Muscle layer of duodenum (tissue), 2 donors: Measurements from ENCODE around the gene AKT2.
"Not testable (repeated sequence)": the region's sequence is repeated elsewhere in the genome, so short reads cannot be mapped to it uniquely, and the experiment has no call there.

ENCODE experiments used
- H3K27ac ChIP-seq: one replicate; pipeline ENCODE4 v1.7.0; 2013; ENCODE audit warnings: mild to moderate bottlenecking, low read length
- H3K27me3 ChIP-seq: one replicate; pipeline ENCODE4 v1.7.0; 2013; ENCODE audit warnings: low read depth, mild to moderate bottlenecking, control low read depth, low read length
- H3K36me3 ChIP-seq, 2 donors: one replicate each; pipeline ENCODE4 v1.7.0; 2013; ENCODE audit warnings: low read length in 2 of 2, control low read depth in 1 of 2, mild to moderate bottlenecking in 1 of 2; ENCODE audit not compliant: insufficient read depth in 2 of 2, control insufficient read depth in 1 of 2
- H3K4me1 ChIP-seq, 2 donors: one replicate each; pipeline ENCODE4 v1.7.0; 2013; ENCODE audit warnings: low read length in 2 of 2, mild to moderate bottlenecking in 2 of 2, control low read depth in 1 of 2, moderate library complexity in 1 of 2; ENCODE audit not compliant: insufficient read depth in 2 of 2, control insufficient read depth in 1 of 2
- H3K4me3 ChIP-seq, 2 donors: one replicate each; pipeline ENCODE4 v1.7.0; 2013; ENCODE audit warnings: low read length in 2 of 2, low read depth in 1 of 2, mild to moderate bottlenecking in 1 of 2
- H3K9me3 ChIP-seq, 2 donors: one replicate each; pipeline ENCODE4 v1.7.0; 2013; ENCODE audit warnings: low read length in 2 of 2, control low read depth in 1 of 2, mild to moderate bottlenecking in 1 of 2; ENCODE audit not compliant: control insufficient read depth in 1 of 2
- donor health status: healthy.

The AKT2 gene

GRCh38 chr19:40220674-40221073, 64.5 kb downstream of the AKT2 start:
- Histone ChIP-seq H3K4me1 (peaks cover 0 to 11% of the 10 kb centered on the region in 2 donors), H3K27ac (no peak overlapping the region), H3K27me3 (peaks cover 38% of the 10 kb centered on the region), H3K4me3 (no peak overlapping the region), H3K9me3 (no peaks in the 10 kb centered on the region), H3K36me3 (no peaks in the 10 kb centered on the region)

DNA sequence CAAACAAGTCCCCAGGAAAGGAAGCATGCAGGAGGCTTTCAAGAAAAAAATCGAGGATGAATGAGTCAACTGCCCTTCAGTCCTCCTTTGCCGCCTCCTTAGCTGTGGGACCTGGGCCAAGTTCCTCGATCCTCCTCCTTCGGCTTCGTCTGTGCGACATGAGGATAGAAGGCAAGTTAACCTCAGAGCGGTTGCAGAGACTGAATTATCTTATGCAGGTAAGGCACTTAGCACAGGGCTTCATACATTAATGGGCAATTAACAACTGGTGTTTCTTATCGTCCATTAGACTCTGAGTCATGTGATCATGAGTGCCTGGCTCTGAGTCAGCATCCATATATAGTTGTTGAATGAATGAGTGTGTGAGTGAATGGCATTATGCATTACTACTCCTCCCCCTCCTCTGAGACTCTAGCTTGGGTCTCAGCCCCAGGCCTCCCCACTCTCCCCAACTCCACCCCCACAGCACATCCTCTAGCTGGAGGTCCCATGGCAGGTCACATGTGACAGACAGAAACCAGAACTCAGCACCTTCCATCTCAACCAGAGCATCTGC, 65.3 kb downstream of the AKT2 start:
- Histone ChIP-seq H3K36me3 (no peaks in the 10 kb centered on the region), H3K4me1 (peaks cover 0 to 10% of the 10 kb centered on the region in 2 donors), H3K27ac (no peak overlapping the region), H3K27me3 (peaks cover 33% of the 10 kb centered on the region), H3K4me3 (no peak overlapping the region), H3K9me3 (no peaks in the 10 kb centered on the region)

- Histone ChIP-seq H3K4me1 (peaks cover 0 to 10% of the 10 kb centered on the region in 2 donors), H3K27me3 (peaks cover 26% of the 10 kb centered on the region)
- not testable (repeated sequence) for H3K36me3 ChIP-seq, H3K27ac ChIP-seq, H3K9me3 ChIP-seq, H3K4me3 ChIP-seq
Observed at GRCh38 chr19:40219029-40219428, 66.1 kb downstream of the AKT2 start.

- H3K9me3 ChIP-seq = no peaks in the 10 kb centered on the region
- peaks cover 0 to 7% of the 10 kb centered on the region in 2 donors for H3K4me1 ChIP-seq
- H3K36me3 ChIP-seq = no peaks in the 10 kb centered on the region
- H3K27ac ChIP-seq = no peak within 1 kb of the TSS
- peaks cover 25% of the 10 kb centered on the region for H3K27me3 ChIP-seq
- H3K4me3 ChIP-seq = no peak within 1 kb of the TSS
Observed at GRCh38 chr19:40217934-40218890, 66.9 kb downstream of the AKT2 start, which contains the start of gene TTC9B. Gene TTC9B (minus strand): TSS chr19:40218384. CDS start chr19:40218381, 3 bp downstream.

DNA sequence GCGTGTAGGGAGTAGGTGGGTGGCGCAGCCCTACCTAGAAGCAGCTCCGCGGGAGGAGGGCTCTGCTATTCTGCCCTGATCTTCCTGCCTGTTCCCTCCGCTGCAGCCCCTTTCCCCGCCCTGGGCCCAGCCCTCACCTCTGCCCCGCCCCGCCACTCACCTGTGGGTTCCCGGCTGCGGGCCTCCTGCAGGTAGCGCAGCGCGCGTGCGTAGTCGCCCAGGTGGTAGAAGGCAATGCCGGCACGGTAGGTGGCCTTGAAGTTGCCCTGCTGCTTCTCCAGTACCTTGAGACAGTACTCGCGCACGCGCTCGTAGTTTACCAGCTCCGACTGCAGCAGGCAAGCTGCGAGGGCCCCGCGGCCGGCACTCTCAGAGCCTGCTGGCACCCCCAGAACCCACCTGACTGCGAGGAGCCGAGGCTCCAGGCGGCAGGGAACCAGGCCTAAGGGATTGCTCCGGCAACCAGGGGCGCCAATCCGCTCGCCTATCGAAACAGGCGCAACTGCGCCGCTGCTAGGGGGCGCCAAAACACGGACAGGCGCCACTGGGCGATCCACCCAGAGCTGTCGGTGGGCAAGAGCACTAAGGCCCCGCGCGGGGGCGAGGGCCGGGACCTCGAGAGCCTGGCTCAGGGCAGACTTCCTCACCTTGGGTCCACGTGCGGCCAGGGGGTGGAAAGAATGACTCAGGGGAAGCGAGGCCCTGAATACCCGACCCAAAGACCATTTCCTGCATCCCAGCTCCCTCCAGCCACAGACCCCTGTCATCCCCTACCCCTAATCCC, 67.9 kb downstream of the AKT2 start:
- Histone ChIP-seq H3K27me3 (peaks cover 25% of the 10 kb centered on the region), H3K27ac (no peak overlapping the region), H3K9me3 (no peaks in the 10 kb centered on the region), H3K36me3 (peaks cover 0 to 6% of the 10 kb centered on the region in 2 donors), H3K4me1 (peaks cover 0 to 5% of the 10 kb centered on the region in 2 donors), H3K4me3 (no peak overlapping the region)

- peaks cover 0 to 11% of the 10 kb centered on the region in 2 donors for H3K36me3 ChIP-seq
- no peak overlapping the region for H3K27ac ChIP-seq
- H3K4me1 ChIP-seq = peaks cover 0 to 5% of the 10 kb centered on the region in 2 donors
- H3K9me3 ChIP-seq = no peaks in the 10 kb centered on the region
- H3K4me3 ChIP-seq = no peak overlapping the region
- H3K27me3 ChIP-seq = peaks cover 25% of the 10 kb centered on the region
Observed at GRCh38 chr19:40216777-40217026, 68.4 kb downstream of the AKT2 start.

DNA sequence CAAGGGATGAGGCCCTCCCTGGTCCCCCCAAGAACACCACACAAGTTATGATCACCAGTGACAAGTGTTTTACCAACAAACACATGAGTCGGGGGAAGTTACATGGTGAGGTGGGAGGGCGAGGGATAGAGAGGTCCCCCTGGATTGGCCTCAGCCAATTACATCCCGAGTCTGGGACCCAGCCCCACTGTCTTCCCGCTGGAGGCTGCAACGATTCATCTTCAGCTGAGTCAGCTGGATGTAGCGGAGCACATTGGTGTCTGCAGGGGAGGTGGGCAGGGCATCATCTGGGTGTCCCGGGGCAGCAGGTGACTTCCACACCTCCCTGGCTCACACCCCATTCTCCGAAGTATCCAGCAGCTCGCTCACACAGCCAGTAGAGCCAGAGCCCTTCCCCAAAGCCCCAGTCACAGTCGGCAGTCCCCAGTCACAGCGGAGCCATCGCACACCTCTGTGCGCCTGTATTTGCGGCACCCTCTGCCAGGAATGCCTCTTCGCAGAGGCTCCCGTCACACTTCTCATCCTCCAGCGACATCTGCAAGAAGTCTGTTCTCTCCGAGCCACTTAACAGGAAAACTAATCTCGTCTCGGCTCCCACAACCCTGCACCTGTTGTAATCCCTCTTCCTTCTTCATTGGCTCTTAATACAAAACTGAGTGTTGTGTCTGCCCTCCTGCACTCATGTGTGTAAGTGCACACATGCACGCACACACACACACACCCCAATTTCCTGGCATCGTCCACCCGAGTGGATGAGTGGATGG, 69.0 kb downstream of the AKT2 start:
- Histone ChIP-seq H3K27ac (no peak overlapping the region), H3K4me1 (peaks cover 0 to 5% of the 10 kb centered on the region in 2 donors), H3K4me3 (no peak overlapping the region), H3K9me3 (no peaks in the 10 kb centered on the region), H3K27me3 (peaks cover 25% of the 10 kb centered on the region), H3K36me3 (peaks cover 0 to 14% of the 10 kb centered on the region in 2 donors)

DNA sequence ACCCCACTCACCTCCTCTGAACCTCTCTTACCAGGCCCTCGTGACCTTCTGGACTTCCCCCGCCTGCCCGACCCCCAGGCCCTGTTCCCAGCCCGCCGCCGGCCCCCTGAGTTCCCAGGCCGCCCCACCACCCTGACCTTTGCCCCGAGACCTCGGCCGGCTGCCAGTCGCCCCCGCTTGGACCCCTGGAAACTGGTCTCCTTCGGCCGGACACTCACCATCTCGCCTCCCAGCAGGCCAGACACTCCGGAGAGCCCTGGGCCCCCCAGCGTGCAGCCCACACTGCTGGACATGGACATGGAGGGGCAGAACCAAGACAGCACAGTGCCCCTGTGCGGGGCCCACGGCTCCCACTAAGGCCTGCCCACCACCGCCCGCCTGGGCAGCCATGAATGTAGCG, 70.2 kb downstream of the AKT2 start:
- H3K4me1 ChIP-seq = peaks cover 0 to 5% of the 10 kb centered on the region in 2 donors
- H3K27me3 ChIP-seq = peaks cover 25% of the 10 kb centered on the region
- H3K4me3 ChIP-seq = no peak overlapping the region
- H3K27ac ChIP-seq = no peak overlapping the region
- no peaks in the 10 kb centered on the region for H3K9me3 ChIP-seq
- H3K36me3 ChIP-seq = peaks cover 0 to 24% of the 10 kb centered on the region in 2 donors

DNA sequence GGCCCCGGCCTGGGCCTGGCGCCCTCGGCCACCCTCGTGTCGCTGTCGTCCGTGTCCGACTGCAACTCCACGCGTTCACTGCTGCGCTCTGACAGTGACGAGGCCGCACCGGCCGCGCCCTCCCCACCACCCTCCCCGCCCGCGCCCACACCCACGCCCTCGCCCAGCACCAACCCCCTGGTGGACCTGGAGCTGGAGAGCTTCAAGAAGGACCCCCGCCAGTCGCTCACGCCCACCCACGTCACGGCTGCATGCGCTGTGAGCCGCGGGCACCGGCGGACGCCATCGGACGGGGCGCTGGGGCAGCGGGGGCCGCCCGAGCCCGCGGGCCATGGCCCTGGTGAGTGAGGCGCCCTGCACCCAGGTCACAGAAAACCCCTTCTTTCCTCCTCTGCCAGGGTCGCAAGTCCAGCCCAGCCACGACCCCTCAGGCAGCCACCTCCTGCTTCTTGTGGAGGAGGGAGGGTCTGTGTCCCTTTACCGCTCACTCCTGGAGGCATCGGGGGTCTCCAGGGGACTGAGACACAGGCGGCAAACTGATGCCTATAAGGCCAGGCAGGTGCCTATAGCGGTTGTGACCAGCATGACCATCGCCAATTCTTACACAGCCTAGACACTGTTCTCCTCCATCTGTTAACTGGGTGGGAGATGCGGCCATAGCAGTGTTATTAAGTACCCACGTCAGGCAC, 71.1 kb downstream of the AKT2 start:
- H3K4me1 ChIP-seq = peaks cover 0 to 5% of the 10 kb centered on the region in 2 donors
- H3K36me3 ChIP-seq = peaks cover 0 to 26% of the 10 kb centered on the region in 2 donors
- H3K4me3 ChIP-seq = no peak overlapping the region
- no peak overlapping the region for H3K27ac ChIP-seq
- peaks cover 25% of the 10 kb centered on the region for H3K27me3 ChIP-seq
- no peaks in the 10 kb centered on the region for H3K9me3 ChIP-seq

DNA sequence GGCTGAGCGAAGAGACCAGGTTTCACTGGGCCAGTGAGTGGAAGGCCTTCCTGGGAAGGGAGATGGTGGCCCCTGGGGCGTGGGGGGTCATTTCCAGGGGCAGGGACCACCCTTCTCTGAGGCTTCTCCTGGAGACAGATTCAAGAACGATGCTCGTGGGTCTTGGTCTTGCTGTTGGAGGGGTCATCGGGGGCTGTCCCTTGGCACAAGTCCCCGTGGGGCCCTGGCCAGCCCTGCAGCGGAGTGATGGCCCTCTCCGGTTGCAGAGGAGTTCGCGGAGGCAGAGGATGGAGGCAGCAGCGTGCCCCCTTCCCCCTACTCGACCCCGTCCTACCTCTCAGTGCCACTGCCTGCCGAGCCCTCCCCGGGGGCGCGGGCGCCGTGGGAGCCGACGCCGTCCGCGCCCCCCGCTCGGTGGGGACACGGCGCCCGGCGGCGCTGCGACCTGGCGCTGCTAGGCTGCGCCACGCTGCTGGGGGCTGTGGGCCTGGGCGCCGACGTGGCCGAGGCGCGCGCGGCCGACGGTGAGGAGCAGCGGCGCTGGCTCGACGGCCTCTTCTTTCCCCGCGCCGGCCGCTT, 71.8 kb downstream of the AKT2 start:
- H3K9me3 ChIP-seq = no peaks in the 10 kb centered on the region
- H3K27me3 ChIP-seq = peaks cover 21% of the 10 kb centered on the region
- no peak overlapping the region for H3K4me3 ChIP-seq
- H3K4me1 ChIP-seq = peaks cover 0 to 5% of the 10 kb centered on the region in 2 donors
- H3K36me3 ChIP-seq = peaks cover 0 to 31% of the 10 kb centered on the region in 2 donors
- H3K27ac ChIP-seq = no peak overlapping the region
